ENCODE results near the gene TMEM72.

DNA sequence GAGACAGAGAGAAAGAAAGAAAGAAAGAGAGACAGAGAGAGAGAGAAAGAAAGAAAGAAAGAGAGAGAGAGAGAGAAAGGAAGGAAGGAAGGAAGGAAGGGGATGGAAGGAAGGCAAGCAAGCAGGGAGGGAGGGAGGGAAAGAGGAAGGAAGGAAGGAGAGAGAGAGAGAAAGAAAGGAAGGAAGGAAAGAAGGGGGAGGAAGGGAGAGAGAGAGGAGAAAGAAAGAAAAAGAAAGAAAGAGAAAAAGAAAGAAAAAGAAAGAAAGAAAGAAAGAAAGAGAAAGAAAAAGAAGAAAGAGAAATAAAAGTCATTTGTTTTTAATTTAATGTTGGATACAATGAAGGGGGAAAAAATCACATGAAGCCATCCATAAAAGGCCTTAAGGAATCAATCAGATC is 43.8 kb downstream of the TMEM72 start:
- TF ChIP-seq YY1 (IDR thresholded peaks at IDR 0.05; ENCODE audit: extremely low read depth, insufficient replicate concordance, low read depth, low read length) (no peak), RAD21 (IDR thresholded peaks at IDR 0.05; ENCODE audit: low read depth) (no peak), POLR2A (IDR thresholded peaks at IDR 0.05; ENCODE audit: borderline replicate concordance, extremely low read depth, insufficient read depth, insufficient read length) (no peak), EZH2 (IDR thresholded peaks at IDR 0.05) (no peak), POLR2AphosphoS5 (IDR thresholded peaks at IDR 0.05; ENCODE audit: low read depth, low read length) (no peak), JUND (IDR thresholded peaks at IDR 0.05) (no peak), ZFX (IDR thresholded peaks at IDR 0.05) (no peak), EGR1 (IDR thresholded peaks at IDR 0.05; ENCODE audit: low read depth) (no peak)
- TF ChIP-seq, protein P1, sequence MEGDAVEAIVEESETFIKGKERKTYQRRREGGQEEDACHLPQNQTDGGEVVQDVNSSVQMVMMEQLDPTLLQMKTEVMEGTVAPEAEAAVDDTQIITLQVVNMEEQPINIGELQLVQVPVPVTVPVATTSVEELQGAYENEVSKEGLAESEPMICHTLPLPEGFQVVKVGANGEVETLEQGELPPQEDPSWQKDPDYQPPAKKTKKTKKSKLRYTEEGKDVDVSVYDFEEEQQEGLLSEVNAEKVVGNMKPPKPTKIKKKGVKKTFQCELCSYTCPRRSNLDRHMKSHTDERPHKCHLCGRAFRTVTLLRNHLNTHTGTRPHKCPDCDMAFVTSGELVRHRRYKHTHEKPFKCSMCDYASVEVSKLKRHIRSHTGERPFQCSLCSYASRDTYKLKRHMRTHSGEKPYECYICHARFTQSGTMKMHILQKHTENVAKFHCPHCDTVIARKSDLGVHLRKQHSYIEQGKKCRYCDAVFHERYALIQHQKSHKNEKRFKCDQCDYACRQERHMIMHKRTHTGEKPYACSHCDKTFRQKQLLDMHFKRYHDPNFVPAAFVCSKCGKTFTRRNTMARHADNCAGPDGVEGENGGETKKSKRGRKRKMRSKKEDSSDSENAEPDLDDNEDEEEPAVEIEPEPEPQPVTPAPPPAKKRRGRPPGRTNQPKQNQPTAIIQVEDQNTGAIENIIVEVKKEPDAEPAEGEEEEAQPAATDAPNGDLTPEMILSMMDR (IDR thresholded peaks at IDR 0.05 in 2 of 3, conservative IDR thresholded peaks at IDR 0.05 in 1 of 3; ENCODE audit: borderline replicate concordance in 1 of 3, insufficient read depth in 1 of 3, low read depth in 2 of 3, low read length in 2 of 3): no peak

All from HCT116 (cell line).